ENCODE results near the gene ARHGEF19.
A peak's percentile ranks its signal among the peaks of the same experiment; 100 is the strongest.
"Not testable (repeated sequence)": the region's sequence is repeated elsewhere in the genome, so short reads cannot be mapped to it uniquely, and the experiment has no call there.

Gene ARHGEF19

DNA sequence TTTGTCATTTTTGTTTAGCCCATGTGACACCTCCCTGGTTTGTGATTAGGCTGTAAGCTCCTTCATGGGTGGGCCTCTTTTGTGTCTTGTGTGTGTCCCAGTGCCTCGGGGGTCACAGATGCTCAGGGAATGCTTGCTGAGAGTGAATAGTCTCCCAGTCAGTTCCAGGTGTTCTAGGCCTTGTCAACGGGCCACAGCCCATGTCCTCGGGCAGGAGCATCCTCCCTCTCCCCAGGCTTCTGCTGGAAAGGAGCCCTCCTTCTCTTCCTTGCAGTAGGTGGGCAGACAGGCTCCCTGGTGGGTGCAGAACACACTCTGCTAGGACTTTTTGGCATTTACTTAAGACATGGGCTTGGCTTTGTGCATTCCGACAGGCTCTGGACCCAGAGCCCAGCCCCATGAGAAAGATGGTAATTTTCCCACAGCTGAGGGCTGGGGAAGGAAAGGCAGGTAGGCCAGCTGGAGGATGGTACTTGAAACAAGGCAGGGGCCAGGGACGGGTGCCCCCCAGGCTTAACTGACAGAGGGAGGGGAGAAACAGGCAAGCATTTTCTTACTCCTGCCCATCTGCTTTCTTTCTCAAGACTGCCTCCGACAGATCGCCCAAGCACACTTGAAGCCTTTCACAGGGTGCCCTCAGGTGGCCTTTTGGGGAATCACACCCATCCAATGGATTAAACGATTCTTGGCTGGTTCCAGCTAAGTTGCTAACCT, 31.6 kb upstream of the ARHGEF19 start:
- peak; percentile 46 for FAIRE-seq

DNA sequence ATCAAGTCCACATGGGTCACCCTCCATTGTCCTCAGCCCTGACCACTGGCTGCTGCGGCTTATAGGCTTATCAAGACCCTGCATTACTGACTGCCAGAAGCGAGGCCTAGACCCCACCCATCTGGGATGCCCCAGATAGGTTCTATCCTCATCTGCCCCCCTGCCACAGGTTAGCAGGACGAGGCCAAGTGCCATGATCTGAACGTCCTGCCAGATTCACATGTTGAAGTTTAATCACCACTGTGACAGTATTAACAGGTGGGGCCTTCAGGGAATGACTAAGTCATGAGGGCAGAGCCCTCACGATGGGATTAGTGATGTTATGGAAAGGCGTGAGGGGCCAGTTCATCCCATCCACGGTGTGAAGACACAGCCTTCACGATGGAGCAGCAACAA, 30.8 kb upstream of the ARHGEF19 start:
- no peak for FAIRE-seq

DNA sequence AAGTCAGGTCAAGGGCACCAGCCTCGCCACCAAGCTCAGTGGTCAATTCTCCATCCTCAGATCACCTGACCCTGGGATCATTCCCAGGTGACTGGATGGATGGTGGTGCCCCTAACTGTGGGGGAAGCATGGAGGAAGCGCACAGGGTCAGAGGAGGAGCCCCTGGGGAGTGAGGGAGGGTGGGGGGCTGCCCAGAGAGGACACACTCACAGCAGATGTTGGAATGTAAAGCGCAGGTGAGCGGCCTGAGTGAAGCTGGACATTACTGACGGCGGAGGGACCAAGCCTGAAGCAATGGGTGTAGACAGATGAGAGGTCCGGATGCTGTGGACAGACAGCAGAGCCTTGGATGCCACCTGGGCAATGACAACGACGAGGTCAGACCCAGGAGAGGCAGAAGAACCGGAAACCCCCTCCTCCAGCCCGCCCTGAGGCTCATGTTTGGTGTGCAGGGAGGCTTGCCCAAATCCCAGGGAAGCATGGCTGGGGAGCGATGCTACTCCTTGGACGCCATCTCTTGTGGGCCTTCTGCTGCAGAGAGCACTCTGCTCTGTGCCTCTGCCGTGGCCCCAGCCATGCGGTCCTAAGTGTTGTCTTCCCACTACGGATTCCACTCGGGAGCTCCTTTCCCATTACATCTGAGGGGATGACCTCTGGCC, 30.2 kb upstream of the ARHGEF19 start:
- no peak for FAIRE-seq

DNA sequence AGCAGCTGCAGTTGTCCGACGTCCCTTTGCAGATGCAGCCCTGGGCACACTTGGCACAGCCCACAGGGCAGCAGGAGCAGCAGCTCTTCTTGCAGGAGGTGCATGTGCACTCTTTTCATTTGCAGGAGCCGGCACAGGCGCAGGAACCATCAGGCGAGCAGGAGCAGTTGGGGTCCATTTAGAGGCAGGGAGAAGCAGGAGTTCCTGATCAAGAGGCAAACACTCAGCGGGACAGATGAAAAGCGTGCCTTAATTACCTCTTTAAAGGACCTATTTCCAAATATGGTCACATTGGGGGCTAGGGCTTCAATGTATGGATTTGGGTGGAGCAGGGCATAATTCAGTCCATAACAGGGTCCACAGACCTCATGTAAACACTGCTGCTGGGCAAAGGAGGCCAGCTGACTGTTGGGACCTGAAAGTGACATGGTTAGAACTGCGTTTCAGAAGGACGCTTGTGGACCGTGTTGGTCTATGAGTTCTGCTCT, 28.8 kb upstream of the ARHGEF19 start:
- FAIRE-seq = no peak

DNA sequence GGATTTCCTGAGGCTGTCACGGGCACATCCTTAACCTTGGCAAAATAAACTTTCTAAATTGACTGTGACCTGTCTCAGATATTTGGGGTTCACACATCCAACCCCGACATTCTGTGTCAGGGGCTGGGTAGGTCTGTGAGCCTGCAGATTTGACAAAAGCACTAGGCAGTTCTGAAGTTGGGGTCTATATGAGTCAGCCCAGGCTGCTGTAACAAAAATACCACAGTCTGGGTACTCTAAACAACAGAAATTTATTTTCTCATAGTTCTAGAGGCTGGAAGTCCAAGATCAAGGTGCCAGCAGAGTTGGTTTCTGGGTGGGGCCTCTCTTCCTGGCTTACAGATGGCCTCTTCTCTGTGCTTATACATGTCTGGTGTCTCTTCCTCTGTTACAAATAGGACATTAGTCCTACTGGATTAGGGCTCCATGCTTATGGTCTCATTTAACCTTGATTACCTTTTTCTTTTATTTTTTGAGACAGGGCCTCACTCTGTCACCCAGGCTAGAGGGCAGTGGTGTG, 27.6 kb upstream of the ARHGEF19 start:
- no peak for FAIRE-seq

DNA sequence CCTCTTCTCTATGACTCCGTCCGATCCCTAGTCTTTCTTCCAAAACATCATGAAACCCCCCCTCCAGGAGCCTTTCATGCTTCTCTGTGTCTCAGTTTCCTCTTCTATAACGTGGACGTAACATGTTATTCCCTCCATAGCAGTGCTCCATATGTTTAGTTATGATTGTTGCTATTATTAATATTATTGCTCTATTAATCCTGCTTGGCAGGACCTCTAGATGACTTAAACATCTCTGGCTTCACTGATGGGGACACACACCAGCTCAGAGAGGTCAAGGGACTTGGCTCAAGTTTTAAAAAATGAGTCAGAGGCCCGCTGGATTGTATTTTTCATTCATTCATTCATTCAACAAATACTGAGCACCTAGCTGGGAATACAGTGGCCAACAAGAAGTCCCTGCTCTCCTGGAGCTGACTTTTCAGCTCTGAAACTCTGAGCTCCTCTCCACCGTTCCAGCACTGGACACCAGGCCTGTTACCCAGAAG, 24.9 kb upstream of the ARHGEF19 start:
- FAIRE-seq = no peak

DNA sequence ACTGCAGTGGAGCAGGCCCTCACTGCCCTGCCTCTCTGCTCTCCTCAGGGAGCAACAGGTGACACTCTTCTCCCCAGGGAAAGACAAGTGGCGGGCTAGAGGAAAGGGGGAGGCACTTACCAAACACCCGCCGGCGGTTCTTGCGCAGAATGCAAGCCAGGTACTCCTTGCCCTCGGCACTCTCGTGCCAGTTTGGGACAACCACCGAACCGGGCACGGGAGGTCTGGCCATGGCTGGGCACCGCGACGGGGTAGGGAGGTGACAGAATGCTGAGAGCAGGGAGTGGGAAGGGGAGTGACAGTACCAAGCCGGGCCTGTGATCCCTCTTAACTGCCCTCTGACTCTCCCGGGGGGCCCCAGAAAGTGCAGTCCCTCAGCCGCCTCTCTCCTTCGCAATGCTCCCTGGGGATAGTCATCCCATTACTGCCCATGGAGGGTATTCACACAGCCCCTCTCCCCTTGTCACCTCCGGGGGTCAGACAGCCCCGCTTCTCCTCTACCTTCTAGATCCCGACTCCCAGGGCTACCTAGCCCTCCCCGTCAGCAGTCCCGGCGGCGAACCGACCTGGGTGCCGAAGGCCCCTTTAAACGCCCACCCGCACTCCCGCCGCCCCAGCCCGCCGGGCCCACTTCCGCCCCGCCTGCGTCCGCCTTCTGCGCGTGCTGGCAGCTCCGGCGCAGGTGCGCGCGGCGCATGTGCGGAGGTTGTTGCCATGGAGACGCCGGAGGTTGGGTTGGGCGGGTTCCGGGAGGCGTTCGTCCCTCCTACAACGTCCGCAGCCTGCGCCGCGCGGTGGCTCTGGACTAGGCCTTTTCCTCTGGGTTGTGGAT, 24.3 kb upstream of the ARHGEF19 start, which contains the start of gene CPLANE2:
CPLANE2 (minus strand) TSS at position 673 of the 832 bp plus-strand sequence; CDS start at position 232, 441 bp downstream.
- FAIRE-seq = no peak

DNA sequence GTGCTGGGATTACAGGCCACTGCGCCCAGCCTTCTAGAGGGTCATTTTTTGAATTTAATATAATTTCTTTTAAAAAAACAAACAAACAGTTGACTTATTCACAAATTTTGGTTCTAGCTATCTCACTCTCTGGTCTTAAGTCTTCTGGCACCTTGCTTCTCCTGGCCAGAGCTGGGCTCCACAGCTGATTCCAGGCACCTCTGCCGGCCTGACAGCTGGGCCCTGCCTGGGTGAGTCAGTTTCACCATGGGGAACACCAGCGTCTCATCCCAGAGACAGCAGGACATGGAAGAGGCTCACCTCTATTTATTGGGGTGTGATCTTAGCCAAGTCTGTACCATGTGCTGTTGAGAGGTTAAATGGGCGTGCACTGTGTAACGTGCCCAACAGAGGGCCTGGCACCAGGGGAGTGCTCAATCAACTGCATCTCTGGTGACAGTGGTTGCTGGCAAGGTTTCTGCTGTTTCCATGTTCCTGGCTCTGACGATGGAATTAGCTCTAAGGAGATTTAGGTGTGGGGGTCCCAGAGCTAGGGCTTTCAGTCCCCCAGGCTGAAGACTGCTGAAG, 23.6 kb upstream of the ARHGEF19 start:
- FAIRE-seq = no peak

DNA sequence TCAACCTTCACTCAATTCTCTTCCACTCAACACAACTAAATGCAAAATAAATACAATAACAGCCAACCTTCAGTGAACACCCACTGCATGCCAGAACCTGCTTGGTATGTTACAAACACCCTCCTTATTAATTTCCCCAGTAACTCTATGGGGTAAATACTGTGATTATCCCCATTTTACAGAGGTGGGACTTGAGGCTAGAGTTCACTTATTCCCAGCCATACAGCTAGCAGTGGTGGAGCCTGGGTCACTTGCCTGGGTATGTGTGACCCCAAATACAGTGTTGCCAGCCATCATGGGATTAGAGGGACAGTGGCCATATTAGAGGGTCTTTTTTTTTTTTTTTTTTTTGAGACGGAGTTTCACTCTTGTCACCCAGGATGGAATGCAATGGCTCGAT, 22.9 kb upstream of the ARHGEF19 start:
- FAIRE-seq = no peak

DNA sequence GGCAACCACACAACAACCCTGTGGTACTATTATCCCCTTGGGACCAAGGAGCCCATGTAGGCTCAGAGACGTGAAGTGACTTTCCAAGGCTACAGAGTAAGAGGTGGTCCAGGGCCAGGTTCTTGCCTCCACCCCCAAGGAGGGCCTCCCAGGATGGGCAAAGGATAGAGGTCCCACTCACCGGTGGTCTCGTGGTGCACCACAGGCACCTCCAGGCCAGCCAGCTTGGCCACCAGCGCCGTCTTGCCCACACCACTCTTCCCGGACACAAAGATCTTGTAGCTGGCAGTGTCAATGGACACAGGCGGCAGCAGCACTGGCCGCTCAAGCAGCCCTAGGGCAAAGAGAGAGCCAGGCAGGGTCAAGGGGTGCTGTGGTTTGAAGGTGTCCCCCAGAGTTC, 21.0 kb upstream of the ARHGEF19 start:
- FAIRE-seq = no peak

DNA sequence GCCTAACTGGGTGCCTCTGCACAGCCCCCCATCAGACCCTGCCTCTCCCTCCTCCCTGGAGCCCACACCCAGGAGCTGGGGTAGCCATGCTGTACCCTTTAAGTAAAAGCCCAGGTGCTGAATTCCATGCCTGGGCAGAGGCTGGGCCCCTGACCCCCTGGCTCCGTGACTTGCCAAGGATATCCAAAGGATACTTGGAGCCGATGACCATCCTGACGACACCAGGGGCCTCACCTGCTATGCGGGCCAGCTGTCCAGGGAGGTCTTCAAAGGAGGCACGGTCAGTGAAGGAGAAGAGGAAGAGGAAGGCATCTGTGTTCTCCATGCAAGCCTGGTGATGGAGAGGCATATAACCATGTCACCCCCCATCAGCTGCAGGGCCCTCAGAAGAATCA, 19.9 kb upstream of the ARHGEF19 start:
- no peak for FAIRE-seq

DNA sequence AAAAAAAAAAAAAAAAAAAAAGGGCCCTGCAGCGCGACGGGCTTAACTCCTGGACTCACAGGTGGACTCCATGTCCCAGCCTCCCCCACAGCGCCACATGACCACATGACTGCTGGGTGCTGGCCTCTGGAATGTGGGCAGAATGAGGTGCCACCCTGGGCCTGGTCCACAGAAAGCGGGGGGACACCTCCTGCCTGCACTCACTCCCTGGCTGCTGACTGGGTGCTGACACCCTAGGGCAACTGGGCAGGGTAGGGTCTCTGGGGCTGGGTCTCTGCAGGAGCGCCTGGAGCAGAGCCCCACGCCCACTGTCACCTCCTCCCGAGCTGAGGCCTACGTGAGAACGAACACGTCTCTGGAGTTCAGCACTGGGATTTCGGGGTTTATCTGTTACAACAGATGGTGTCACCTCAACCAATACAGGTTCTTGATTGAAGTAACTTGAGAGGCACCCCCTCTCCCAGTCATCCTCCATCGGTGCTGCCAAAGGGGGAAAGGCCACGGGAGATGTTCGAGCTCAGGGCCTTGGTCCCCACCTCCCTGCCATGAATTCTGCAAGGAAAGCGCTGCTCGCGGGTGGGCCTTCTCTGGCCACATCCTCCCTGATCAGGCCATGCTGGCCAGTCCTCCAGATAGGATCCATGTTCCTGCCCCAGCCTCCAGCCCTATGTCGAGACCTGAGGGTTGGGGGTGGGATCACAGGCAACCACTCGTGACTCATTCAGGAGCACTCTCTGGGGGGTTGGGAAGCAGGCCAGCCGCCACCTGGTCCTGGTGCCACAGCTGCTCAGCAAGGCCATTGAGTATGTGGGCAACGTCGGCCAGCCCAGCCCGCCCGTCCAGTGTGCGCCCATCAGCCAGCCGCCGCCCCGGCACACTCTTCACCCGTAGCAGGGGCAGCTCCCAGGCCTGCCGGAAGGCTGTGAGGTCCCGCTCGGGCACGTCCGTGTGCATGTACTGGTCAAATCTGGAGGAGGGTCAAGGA, 19.2 kb upstream of the ARHGEF19 start:
- no peak for FAIRE-seq

DNA sequence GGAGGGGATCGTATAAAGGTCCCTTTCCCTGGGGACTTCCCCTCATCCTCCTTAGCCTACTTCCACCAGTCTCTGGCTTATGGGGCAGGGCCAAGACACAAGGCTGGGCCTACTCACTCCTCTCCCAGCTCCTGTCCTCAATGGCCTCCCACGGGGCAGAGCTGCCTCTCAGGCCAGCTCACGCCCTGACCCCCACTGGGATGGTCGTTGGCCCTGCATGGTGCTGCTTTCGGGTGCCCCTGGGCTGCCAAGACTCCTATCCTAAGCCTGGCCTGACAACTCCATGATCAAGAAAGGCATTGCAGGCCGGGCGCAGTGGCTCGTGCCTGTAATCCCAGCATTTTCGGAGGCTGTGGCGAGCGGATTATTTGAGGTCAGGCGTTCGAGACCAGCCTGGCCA, 18.3 kb upstream of the ARHGEF19 start:
- FAIRE-seq = no peak

DNA sequence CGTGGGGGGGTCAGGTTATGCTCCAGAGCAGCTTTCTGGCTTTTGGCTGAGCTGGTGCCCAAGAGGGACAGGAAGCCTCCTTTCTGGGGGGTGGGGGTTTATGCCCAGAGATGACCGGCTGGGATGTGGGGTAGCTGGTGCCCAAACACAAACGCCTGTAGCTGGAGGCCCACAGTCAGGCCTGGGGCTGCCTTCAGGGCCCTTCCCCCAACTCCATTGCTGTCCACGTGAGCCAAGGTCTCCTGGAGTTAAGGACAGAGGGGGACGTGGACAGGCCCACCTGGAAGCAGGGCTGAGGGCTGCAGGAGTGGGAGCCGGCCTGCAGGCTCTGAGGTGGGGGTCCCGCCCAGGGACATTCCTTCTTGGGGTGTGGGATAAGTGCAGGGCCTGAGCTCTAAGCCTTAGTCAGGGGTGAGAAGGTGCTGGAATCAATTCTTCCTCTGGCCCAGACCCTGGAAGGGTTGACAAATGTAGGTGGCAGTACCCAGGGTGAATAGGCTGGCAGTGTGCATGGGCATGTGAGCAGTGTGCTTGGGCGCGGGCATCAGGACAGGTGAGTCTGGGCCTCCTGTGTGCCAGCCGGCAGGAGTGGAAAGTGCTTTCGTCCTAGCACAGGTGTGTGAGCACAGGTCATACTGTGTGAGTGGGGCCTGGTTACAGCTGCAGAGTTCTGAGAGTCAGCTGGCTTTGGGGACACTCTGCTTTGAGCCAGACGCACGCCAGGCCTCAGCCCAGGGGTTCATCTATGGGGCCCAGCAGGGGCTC, 17.7 kb upstream of the ARHGEF19 start:
- FAIRE-seq = no peak

DNA sequence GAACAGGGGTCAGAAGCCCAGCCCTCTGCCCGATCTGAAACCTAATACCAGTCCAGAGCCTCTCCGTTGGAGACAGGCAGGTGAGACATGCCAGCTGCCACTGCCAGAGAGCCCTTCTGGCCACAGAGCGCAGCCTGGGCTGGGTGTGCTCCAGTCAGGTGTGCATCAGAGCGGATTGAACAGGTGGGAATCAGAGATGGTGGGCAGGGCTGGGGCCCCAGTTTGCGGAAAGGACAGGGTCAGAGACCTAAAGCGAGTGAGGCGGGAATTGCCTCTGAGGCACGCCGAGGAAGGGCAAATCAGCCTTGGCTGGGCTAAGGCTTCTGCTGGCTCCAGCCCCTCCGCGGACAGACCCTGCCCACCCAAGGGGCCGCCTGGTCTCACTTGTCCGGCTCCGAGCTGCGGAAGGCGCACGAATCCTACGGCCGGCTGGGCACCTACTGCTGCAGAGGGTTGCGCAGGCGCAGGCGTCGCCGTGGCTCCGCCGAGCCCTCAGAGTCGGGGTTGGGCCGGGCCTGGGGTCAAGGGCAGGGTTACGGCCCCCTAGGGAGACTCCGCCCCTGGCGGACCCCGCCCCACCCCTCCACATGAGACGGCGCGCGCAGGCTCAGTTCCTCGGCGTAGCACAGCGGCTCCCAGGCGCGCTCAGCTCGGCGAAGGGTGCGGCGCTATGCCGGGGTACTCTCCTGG, 14.2 kb upstream of the ARHGEF19 start:
- no peak for FAIRE-seq

DNA sequence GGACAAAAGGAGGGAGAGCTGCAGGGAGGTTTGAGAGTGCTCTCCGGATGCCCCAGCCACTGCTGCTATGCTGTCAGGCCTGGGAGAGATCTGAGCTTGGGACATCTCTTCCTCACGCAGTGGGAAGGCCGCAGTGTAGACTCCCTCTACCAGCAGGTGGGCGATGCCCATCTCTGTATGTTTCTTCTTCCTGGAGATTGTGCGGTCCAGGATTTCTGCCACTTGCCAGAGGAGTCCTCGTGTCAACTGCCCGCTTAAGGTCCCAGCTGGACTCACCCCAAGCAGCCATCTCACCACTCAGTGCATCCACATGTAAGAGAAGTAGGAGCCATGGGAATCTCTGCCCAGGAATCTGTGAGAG, 13.7 kb upstream of the ARHGEF19 start:
- FAIRE-seq = no peak

DNA sequence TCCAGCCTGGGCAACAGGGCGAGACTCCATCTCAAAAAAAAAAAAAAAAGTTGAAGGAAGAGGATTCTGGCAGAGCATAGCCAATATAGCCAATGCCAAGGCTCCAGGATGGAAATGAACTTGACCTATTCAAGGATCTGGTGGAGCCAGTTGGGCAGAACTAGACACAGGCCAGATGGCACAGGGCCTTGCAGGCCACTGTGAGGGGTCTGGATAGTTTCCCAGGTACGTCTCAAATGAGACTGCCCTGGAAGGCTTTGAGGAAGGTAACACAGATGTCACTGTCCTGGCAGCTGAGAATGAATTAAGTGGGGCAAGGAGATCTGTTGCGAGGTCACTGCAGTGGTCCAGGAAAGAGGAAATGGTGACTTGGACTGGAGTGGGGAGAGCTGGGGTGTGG, 12.0 kb upstream of the ARHGEF19 start:
- FAIRE-seq = no peak

DNA sequence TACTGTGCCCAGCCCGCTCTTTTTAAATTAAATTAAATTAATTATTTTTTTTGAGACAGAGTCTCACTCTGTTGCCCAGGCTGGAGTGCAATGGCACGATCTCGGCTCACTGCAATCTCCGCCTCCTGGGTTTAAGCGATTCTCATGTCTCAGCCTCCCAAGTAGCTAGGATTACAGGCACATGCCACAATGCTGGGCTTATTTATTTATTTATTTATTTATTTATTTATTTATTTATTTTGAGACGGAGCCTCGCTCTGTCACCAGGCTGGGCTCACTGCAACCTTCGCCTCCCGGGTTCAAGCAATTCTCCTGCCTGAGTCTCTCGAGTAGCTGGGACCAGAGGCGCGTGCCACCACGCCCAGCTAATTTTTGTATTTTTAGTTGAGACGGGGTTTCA, 10.3 kb upstream of the ARHGEF19 start:
- not testable (repeated sequence) for FAIRE-seq

DNA sequence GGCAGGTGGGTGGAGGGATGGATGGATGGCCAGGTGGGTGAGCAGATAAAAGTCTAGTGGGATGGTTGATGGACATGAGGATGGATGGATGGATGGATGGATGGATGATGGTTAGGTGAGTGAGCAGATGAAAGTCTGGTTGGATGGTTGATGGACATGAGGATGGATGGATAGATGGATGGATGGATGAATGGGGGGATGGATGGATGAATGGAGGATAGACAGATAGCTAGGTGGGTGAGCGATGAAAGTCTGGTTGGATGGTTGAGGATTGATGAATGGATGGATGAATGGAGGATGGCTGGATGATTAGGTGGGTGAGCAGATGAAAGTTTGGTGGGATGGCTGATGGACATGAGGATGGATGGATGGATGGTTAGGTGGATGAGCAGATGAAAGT, 9.0 kb upstream of the ARHGEF19 start:
- FAIRE-seq = no peak

DNA sequence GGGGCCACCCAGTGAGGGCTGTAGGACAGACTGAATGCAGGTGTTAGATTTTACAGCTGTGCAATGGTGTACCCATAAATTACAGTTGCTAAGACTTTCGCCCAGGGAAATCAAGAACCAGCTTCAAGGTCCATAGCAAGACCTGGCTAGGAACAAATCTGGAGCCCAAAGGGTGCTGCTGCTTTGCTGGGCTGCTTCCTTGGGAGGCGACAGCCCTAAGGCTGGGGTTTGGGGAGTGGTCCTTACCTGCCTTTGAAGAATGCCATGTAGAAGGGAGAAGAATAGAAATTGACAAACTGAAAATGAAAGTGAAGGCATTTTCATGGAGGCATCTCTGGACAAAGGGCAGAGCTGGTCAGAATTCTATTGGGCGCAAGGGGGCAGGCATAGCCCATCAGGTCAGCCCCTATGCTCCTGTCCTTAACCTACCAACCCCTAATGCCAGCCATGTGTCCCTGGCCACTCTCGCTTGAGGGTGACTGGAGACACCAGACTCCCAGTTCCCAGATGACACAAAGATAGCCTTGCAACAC, 7.6 kb upstream of the ARHGEF19 start:
- FAIRE-seq = no peak
